NCI-H524 treated with DMSO at 0.1 percent for 48 hours (cell line): ENCODE results near the gene CSNK1A1.
"Not testable (repeated sequence)": the region's sequence is repeated elsewhere in the genome, so short reads cannot be mapped to it uniquely, and the experiment has no call there.

Experiments used
- DNase-seq: peaks from one replicate; lab custom pipeline; 2025; lab: John Stamatoyannopoulos, UW

Gene CSNK1A1

GRCh38 chr5:149456597-149457392, 94.4 kb downstream of the CSNK1A1 start:
- no peak for DNase-seq

DNA sequence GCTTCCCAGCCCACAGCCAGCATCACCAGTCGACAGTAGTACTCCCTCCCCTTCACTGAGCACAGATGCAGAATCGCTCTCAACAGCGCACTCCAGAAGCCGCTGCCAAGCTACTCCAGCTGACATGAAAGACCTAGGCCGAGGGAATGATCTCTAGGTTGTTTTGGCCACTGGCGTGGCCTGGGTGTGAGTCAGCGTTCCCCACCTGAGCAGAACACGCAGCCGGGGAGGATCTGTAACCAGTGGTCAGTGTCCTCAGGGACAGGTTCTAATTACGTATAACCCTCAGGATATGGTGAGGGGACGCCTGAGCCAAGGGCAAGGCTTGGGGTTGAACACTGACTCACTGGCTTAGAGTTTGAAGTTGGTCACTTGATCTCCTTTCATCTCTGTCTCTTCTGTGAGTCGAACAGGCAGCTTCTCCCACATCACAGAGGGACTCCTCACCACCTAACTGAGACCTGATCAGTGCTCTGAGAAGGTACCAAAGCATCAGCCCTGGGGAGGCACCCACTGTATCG, 95.3 kb downstream of the CSNK1A1 start:
- no peak for DNase-seq

DNA sequence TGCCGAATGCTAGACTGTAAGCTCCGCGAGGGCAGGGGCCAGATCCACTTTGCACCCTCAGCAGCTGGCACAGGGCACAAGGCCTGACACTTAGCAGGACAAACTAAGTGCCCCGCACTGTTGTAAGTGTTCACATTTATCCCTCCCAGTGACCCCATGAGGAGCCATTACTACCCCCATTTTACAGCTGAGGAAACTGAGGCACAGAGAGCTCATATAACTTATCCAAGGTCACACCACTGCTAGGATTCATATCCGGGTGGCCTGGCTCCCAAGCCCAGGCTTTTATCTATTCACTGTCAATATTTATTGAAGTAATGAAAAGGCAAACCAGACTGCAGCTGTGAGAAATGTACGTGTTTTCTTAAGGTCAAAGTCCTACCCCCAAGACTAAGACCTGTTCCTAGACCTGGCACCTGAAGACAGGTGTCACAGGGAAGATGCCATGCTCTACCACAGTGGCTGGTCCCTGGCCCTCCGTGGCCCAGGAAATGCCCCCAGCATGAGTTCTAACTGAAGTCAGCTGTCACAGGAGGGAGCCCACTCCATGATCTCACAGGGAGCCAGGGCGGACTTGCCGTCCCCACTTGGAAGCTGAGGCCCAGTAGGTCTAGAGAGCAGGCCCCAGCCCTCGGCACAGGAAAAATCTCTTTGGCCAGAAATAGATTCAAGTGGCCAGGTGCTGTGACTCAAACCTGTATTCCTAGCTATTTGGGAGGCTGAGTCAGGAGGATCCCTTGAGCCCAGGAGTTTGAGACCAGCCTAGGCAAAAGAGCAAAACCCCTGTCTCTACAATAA, 97.4 kb downstream of the CSNK1A1 start:
- DNase-seq = no peak

DNA sequence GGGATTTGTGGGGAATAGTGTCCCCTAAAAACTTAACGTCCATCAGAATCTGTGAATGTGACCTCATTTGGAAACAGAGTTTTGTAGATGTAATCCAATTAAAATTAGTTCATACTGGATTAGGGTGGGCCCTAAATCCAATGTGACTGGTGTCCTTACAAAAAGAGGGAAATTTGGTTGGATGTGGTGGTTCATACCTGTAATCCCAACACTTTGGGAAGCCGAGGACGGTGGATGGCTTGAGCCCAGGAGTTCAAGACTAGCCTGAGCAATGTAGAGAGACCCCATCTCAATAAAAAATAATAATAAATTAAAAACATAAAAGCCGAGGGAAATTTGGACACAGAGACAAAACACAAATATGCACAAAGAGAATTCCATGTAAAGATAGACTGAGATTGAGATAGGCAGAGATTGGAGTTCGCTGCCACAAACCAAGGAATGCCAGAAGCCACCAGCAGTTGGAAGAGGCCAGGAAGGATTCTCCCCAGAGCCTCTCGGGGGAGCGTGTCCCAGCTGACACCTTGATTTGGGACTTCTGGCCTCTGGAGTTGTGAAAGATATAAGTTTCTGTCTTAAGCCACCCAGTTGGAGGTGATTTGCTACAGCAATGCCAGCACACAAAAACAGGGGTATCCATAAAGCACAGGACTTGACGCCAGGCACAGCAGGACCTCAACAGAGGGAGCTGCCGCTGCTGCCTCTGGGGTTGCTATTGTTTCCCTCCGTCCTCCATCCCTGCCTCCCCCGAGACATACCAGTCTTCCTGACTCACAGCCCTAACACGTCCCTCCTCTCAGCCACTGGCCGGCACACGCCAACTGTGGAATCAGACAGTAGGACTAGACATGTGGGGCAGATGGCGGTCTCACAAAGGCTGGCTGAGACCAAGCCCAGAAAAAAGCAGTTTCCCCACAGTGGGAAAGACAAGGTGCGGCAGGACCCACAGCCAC, 98.3 kb downstream of the CSNK1A1 start:
- no peak for DNase-seq

DNA sequence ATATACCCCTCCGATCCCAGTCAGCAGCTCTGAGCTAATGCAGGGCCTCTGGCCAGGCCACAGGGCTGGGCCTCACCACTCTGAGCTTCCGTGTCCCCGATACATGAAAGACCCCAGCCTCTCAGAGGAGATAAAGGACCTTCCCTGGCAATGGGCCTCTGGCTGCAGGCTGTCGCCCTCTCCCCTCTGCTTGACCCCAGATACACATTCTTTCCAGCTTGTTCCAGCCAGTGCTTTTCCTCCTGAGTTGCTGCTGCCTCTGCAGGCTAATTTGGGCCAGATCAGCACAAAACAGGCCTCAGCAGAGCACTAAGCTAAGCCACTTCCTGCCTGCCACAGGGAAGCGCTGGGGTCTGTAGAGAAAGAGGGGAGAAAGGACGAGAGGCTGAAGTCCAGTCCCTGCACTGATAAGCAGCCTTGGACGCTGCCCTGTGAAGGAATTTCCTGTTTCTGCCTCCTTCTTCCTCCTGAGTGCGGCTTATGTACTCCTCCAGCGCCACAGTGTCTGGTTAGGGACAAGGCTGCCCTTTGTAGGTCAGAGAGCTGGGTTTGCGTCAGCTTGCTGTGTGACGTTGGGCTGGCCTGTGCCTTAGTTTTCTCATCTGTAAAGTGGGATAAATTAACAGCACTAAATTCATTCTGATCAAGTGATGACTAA, 99.1 kb downstream of the CSNK1A1 start:
- no peak for DNase-seq

DNA sequence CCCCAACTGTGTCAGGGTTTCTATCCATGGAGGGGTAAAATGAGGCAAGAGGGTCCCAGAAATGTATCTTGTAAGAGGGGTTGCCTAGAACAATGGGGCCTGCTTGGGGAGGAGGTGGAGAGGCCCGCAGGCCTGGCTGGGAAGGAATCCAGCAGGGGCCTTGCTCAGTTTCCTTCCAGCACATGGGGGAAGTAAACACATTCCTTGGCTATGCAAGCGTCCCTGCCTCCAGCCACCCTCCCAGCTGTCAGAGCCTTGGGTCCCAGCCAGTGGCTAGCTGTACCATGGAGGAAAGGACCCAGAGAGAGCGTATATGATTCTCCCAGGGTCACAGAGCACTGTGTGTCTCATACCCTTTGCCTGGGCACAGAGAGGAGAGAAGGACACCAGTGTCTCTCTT, 101.0 kb downstream of the CSNK1A1 start:
- no peak for DNase-seq

- no peak for DNase-seq
These were observed 102.2 kb downstream of the CSNK1A1 start for GRCh38 chr5:149448831-149449714.

DNA sequence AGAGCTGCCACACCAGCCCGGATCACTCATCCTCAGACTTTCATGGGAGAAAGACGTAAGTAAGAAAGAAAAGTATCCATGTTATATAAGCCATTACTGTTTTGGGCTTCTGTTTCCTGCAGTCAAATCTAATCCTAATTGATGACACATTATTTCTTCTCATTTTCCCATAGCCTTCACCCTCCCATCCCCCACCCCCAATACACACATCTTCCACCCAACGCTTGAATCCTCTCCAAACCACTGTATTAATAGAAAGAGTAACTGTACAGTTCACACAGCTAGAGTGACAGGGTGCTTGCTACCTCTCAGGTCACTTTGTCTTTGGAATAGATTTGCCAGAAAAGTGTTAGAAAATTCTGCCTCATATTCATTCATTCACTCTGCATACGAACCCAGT, 102.8 kb downstream of the CSNK1A1 start:
- DNase-seq = no peak

DNA sequence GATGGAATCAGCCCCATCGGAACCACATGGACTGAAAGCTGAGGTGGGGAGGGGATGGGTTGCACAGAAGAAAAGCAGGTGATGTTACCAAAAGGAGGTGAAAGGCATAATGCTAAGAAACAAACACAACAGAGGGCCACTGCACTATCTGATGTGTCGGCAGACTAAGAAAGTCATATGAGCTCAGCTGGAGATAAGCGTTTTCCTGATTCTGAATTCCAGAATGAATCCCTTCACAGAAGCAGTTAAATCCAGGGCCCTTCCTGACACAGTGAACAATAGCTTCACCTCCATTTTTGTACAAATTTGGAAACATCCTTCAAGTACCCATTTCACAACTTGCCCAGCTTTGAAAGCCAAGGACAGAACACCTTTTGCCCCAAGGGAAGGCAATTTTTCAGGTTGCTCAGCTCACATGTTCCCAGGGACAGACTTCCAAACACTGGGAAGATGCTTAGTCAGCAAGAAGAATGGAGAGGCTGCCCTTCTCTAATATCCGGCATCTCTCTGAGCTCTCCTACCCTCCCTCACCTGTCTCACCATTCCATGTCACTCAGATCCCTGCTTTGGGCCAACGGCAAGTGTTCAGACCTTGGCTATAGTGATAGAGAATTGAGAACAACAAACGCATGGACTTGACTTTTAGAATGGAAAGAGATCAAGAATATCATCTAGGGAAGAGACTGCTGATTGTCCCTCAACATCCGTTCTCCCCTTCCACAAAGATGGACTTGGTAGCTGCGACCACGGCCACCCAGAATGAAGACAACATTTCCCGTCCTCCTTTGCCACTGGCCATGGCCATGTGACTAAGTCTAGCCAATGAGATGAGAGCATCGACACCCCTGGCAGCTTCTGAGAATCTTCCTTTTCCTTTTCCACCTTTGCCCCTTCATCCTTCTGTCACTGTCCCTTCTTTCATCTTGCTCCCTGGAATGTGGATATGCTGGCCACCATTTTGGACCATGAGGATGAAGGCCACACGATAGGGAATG, 103.6 kb downstream of the CSNK1A1 start:
- DNase-seq = no peak

DNA sequence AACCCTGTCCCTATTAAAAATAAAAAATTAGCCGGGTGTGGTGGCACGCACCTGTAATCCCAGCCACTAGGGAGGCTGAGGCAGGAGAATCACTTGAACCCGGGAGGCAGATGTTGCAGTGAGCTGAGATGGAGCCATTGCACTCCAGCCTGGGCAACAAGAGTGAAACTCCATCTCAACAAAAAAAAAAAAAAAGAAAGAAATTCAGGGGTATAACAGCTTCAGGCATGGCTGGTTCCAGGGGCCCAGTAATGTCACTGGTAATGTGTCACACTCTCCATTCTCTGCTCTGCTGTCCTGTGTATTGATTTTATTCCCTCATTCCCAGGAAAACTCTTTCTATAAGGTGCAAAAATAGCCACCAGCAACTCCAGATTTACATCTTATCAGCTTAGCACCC, 104.4 kb downstream of the CSNK1A1 start:
- not testable (repeated sequence) for DNase-seq

GRCh38 chr5:149445739-149446369, 105.4 kb downstream of the CSNK1A1 start:
- DNase-seq = no peak

GRCh38 chr5:149445343-149445738, 105.9 kb downstream of the CSNK1A1 start:
- DNase-seq = no peak

- not testable (repeated sequence) for DNase-seq
These were observed 106.8 kb downstream of the CSNK1A1 start for GRCh38 chr5:149444430-149444829.

- DNase-seq = no peak
These were observed 108.0 kb downstream of the CSNK1A1 start for GRCh38 chr5:149443210-149443609.

DNA sequence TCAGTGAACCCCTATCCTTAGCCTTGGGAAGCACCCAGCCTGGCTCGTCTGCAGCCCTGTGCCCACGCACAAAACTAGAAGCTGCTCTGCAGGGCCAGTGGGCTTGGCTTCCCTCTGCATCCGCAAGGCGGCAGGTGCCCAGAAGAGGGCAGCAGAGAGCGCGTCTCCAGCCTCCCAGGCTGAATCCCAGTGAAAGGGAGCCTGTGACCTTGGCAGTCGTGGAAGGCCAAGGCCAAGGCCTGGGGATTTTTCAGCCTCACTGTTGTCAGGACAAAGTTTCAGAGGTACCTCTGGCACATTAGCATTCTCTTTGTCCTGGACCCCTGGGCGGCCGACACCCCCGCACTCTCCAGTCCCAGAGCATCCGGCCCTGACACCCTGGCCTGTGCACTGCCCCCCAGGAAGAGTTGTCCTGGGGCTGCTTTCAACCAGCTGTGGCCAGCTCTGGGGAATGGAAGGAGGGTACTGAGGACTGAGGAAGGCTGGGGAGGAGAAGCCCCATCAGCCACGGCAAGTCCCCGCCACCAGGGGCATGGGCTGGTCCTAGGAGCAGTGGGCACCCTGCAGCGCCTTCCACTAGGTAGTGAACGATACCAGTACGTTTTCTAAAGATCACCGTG, 108.6 kb downstream of the CSNK1A1 start:
- no peak for DNase-seq
